Activated T-helper 1 cell treated with anti-CD3 and anti-CD28 coated beads, Interleukin-12 subunit alpha, Interleukin-12 subunit beta, Interleukin-2, Interleukin-4 antibody, amounts not matched to agents 30 ng/mL and 10 ng/mL and 1 ng/mL, durations not matched to agents 14 hours and 24 hours and 36 hours (primary cell): ENCODE data around the gene PPY. TPM values are rescaled to one million over a fixed set of nuclear protein-coding genes. Genes with fewer than 3 reads are reported as not detected.
A peak's percentile ranks its signal among the peaks of the same experiment; 100 is the strongest.
"Not testable (repeated sequence)": the region's sequence is repeated elsewhere in the genome, so short reads cannot be mapped to it uniquely, and the experiment has no call there.

Source experiments
- DNase-seq: peaks from one replicate; pipeline ENCODE4 v3.0.0; 2021; ENCODE audit warnings: low spot score
- H3K27ac Mint-ChIP-seq: one replicate; pipeline ENCODE4 v1.8.0; 2021; ENCODE audit warnings: mild to moderate bottlenecking, mixed read lengths
- H3K27me3 Mint-ChIP-seq: one replicate; pipeline ENCODE4 v1.8.0; 2022; ENCODE audit warnings: mild to moderate bottlenecking, moderate library complexity, mixed read lengths; ENCODE audit not compliant: insufficient read depth
- H3K36me3 Mint-ChIP-seq: one replicate; pipeline ENCODE4 v1.8.0; 2021; ENCODE audit warnings: low read depth, mixed read lengths
- H3K4me1 Mint-ChIP-seq: one replicate; pipeline ENCODE4 v1.8.0; 2021; ENCODE audit warnings: low read depth, mixed read lengths
- H3K4me3 Mint-ChIP-seq: one replicate; pipeline ENCODE4 v1.8.0; 2021; ENCODE audit warnings: mild to moderate bottlenecking, moderate library complexity, mixed read lengths
- H3K9me3 Mint-ChIP-seq: one replicate; pipeline ENCODE4 v1.8.0; 2021; ENCODE audit warnings: mixed read lengths
- intact Hi-C: fragments of 100-400 bp; cut with micrococcal nuclease; formaldehyde crosslinking; loops from one replicate; pipeline ENCODE4 v1.15.1; 2024
- total RNA-seq: library from RNA; stranded (reverse); gene quantifications from 2 replicates; pipeline ENCODE4 v1.2.3, GENCODE V29; 2022

Gene PPY
- total RNA-seq, 1 donor from 2014 or later: not detected

- peaks cover 6% of the 10 kb centered on the region for H3K4me1 Mint-ChIP-seq
- intact Hi-C loops: loop anchor here (10.0 kb wide), 1 partner anchor 649 kb away; the partner anchor contains the start of gene FZD2
- no peaks in the 10 kb centered on the region for H3K9me3 Mint-ChIP-seq
- H3K27ac Mint-ChIP-seq: no peak overlapping the region
- H3K4me3 Mint-ChIP-seq: peak overlapping the region; percentile 51
- H3K27me3 Mint-ChIP-seq: peaks cover 56% of the 10 kb centered on the region
- H3K36me3 Mint-ChIP-seq: no peaks in the 10 kb centered on the region
- no peak for DNase-seq
Observed at GRCh38 chr17:43905985-43906852, 36.1 kb downstream of the PPY start.

- no peaks in the 10 kb centered on the region for H3K9me3 Mint-ChIP-seq
- H3K4me1 Mint-ChIP-seq: peaks cover 14% of the 10 kb centered on the region
- no peaks in the 10 kb centered on the region for H3K36me3 Mint-ChIP-seq
- no peak overlapping the region for H3K4me3 Mint-ChIP-seq
- no peak for DNase-seq
- intact Hi-C loops: loop anchor here (10.0 kb wide), 1 partner anchor 649 kb away; the partner anchor contains the start of gene FZD2
- H3K27ac Mint-ChIP-seq: no peak overlapping the region
- H3K27me3 Mint-ChIP-seq: peaks cover 57% of the 10 kb centered on the region
Observed at GRCh38 chr17:43905400-43905984, 36.8 kb downstream of the PPY start.

DNA sequence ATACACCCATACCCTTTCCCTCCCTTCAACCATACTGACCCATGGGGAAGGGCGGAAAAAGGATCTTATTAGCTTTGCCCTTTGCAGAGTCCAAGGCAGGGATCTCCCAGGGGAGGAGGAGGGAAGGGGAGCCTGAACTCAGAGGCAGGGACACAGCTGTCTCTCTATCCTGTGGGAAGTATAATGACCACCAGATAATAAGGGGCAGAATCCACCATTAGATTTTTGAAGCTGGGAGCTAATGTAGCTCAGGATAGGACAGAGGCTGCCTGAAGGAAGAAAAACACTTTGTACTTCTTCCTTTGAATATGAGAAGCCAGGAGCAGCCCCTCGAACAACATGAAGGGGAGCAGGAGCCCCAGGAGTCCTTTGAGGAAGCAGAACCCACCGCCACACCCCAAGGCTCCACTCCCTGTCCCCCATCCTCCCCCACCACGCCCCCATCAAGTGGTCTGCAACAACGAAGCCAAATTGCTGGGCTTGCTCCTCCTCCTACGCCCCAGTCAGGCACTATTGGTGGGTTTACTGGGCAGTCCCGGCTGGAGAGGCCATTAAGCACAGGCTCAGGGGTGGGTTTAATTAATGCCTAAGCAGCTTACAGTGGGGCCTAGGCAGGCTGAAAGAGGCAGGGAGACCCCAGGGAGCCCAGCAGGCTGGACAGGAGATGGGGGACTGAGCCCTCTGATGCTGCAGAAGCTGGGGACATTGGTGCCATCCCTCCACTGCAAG, 40.3 kb downstream of the PPY start:
- peaks cover 38% of the 10 kb centered on the region for H3K27me3 Mint-ChIP-seq
- intact Hi-C loops: loop anchor here (5.0 to 10.0 kb wide), 2 partner anchors 105 to 653 kb away; partner anchors contain the start of gene FZD2
- no peak overlapping the region for H3K4me3 Mint-ChIP-seq
- no peak for DNase-seq
- H3K36me3 Mint-ChIP-seq: no peaks in the 10 kb centered on the region
- H3K4me1 Mint-ChIP-seq: peaks cover 14% of the 10 kb centered on the region
- no peak overlapping the region for H3K27ac Mint-ChIP-seq
- H3K9me3 Mint-ChIP-seq: no peaks in the 10 kb centered on the region

DNA sequence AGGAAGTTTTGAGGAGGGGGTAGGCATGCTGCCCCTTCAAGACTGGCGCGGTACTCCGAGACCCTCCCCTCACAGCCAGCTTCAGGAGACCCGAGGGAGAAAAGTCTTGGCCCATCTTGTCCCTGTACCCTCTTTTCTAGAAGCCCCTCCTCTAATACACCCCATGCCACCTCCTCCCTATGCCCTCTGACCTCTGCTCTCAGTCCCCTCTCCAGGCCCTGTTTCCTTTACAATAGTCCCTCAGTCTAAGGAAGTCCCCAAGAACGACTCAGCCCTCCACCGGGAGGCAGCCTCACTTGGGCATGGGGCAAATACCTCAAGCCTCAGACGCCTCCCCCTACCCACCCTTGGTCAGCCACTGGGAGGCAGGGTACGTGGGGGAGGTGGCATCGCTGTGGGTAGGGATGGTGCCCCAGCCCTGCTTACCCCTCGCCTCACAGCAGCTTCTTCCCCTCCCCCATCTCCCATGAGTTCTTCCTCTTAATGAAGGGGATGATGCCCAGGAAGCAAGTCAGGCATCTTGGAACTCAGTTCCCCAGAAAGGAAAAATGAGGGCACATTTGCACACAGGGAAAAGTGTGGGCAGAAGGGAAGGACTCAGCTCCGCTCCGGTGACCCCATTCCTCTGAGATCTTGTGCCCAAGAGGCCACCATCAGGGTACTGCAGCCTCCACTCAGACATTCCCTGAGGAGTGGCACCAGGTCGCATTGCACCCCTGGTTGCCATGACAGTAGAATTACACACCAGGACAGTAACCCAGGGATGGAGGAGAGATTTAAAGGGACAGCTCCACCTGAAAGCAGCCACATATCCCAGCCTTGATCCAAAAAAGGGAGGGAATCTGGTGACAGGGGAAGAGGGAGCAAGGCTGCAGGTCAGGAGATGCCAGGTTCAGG, 41.2 kb downstream of the PPY start:
- peaks cover 34% of the 10 kb centered on the region for H3K27me3 Mint-ChIP-seq
- no peaks in the 10 kb centered on the region for H3K9me3 Mint-ChIP-seq
- DNase-seq: no peak
- peak overlapping the region; percentile 73 for H3K4me3 Mint-ChIP-seq
- intact Hi-C loops: loop anchor here (1.0 to 10.0 kb wide), 3 partner anchors 7 to 654 kb away; partner anchors contain the start of gene FZD2
- peaks cover 9% of the 10 kb centered on the region for H3K4me1 Mint-ChIP-seq
- H3K27ac Mint-ChIP-seq: no peak overlapping the region
- H3K36me3 Mint-ChIP-seq: no peaks in the 10 kb centered on the region

- DNase-seq: peak; percentile 83
- H3K9me3 Mint-ChIP-seq: no peaks in the 10 kb centered on the region
- H3K36me3 Mint-ChIP-seq: no peaks in the 10 kb centered on the region
- intact Hi-C loops: loop anchor here (1.0 to 10.0 kb wide), 3 partner anchors 8 to 654 kb away; partner anchors contain the start of gene FZD2
- H3K4me1 Mint-ChIP-seq: peaks cover 9% of the 10 kb centered on the region
- no peak overlapping the region for H3K27ac Mint-ChIP-seq
- peaks cover 28% of the 10 kb centered on the region for H3K27me3 Mint-ChIP-seq
- H3K4me3 Mint-ChIP-seq: peak overlapping the region; percentile 73
Observed at GRCh38 chr17:43900183-43900857, 42.0 kb downstream of the PPY start.

DNA sequence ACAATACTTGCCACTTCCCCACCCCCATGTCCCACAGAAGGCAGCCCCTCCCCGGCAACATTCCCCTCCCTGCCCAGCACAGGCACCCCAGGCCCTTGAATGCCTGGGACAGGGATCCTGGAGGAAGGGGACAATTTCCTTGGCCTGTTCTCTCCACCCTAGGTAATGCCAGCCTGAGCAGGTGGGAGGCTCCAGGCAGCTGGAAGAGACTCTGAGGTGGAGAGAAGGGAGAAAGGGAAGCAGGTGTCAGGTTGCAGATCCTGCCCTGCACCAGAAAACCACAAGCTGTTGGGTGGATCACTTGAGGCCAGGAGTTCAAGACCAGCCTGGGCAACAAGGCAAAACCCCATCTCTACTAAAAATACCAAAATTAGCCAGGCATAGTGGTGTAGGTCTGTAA, 43.8 kb downstream of the PPY start:
- Mint-ChIP-seq H3K4me3 (no peak overlapping the region), H3K27me3 (peaks cover 21% of the 10 kb centered on the region), H3K36me3 (no peaks in the 10 kb centered on the region), H3K27ac (no peak overlapping the region), H3K9me3 (no peaks in the 10 kb centered on the region), H3K4me1 (peaks cover 9% of the 10 kb centered on the region)
- intact Hi-C loops: no loop called here
- DNase-seq: no peak

DNA sequence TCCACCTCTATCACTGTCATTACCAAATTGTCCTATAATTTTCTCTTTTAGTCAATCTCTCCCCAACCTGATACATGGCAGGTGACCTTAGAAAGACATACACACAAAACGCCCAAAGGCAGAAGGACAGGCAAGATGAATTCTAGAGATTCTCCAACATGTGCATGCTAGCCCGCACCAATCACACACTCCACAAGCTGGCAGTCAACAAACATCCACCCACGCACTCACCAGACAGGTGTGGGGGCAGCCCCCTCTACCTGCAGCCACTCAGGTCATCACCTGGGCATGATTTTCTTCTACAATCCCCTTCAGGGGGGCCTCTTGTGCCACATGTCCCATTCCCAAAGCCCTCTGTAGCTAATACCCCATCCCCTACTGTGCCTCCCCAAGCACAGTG, 44.4 kb downstream of the PPY start:
- Mint-ChIP-seq H3K36me3 (no peaks in the 10 kb centered on the region), H3K4me3 (no peak overlapping the region), H3K27me3 (peaks cover 21% of the 10 kb centered on the region), H3K27ac (no peak overlapping the region), H3K9me3 (no peaks in the 10 kb centered on the region), H3K4me1 (peaks cover 9% of the 10 kb centered on the region)
- DNase-seq: no peak
- intact Hi-C loops: no loop called here

DNA sequence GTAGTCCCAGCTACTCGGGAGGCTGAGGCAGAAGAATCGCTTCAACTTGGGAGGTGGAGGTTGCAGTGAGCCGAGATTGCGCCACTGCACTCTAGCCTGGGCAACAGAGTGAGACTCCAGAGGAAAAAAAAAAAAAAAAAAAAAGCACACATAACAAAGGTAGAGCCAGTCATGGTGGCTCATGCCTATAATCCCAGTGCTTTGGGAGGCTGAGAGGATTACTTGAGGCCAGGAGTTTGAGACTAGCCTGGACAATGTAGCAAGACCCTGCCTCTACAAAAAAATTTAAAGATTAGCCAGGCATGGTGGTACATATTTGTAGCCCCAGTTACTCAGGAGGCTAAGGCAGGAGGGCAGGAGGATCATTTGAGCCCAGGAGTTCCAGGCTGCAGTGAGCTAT, 47.8 kb downstream of the PPY start:
- H3K36me3 Mint-ChIP-seq, H3K27ac Mint-ChIP-seq, DNase-seq, H3K9me3 Mint-ChIP-seq, H3K4me1 Mint-ChIP-seq, intact Hi-C loops, H3K4me3 Mint-ChIP-seq: not testable (repeated sequence)
- peaks cover 14% of the 10 kb centered on the region for H3K27me3 Mint-ChIP-seq

DNA sequence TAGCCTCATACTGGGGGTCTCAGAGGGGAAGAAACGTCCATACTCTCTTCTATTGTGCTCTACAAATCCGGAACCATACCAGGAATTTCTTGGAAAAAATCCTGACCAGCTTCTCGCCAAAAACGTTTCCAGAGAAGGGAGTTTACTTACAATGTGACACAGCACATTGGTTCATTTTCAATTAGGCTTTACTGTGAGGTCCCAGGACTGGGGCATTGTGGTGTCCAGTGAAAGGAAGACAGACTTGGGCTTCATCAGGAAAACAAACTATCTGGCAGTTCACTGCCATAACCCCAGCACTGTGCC, 49.7 kb downstream of the PPY start:
- Mint-ChIP-seq H3K27ac (no peak overlapping the region), H3K4me3 (no peak overlapping the region), H3K4me1 (no peaks in the 10 kb centered on the region), H3K36me3 (no peaks in the 10 kb centered on the region), H3K9me3 (no peaks in the 10 kb centered on the region), H3K27me3 (peaks cover 11% of the 10 kb centered on the region)
- DNase-seq: no peak
- intact Hi-C loops: no loop called here

DNA sequence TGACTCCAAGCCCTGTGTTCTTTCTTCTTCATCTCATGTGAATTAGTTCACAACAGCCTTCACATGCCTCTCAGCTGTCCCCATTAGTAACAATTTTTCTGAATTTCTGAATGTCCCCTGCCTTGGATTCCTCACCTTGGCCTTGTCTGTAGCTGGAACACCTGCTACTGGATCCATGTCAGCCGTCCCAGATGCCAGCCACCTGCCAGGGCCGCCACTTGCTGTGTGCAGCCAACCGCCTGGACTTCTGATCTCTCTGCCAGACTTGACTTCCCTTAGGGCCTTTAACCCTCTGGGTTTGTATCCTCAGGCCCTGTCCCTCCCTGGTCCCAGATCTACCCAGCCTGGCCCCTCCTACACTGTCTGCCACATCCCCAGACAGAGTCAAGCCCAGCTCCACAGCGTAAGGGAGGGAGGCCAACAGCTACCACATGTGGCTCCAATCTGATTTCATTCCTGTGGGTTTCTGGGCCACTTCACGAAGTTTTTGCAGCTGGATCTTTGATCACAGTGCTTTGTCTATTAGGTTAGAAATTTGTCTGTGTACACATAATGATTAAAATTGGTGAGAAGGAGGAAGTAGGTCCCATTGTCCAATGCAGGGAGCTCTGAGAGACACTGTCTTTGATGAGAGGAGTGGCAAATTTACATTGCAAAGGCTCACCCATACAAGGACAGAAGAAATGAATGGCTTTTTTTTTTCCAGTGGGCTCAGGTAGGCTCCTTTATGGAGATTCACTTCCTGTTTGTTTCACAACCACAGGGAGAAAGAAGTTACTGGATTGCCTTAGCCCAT, 50.2 kb downstream of the PPY start:
- no peak overlapping the region for H3K27ac Mint-ChIP-seq
- H3K4me1 Mint-ChIP-seq: no peaks in the 10 kb centered on the region
- H3K27me3 Mint-ChIP-seq: peaks cover 10% of the 10 kb centered on the region
- H3K36me3 Mint-ChIP-seq: no peaks in the 10 kb centered on the region
- intact Hi-C loops: no loop called here
- H3K9me3 Mint-ChIP-seq: no peaks in the 10 kb centered on the region
- H3K4me3 Mint-ChIP-seq: no peak overlapping the region
- no peak for DNase-seq
